ENCODE results near the gene TBC1D5. TPM values are rescaled to one million over a fixed set of nuclear protein-coding genes. Genes with fewer than 3 reads are reported as not detected.
"Not testable (repeated sequence)": the region's sequence is repeated elsewhere in the genome, so short reads cannot be mapped to it uniquely, and the experiment has no call there.

TBC1D5 gene
- total RNA-seq, 1 donor from 2014 or later: 67.7 TPM

DNA sequence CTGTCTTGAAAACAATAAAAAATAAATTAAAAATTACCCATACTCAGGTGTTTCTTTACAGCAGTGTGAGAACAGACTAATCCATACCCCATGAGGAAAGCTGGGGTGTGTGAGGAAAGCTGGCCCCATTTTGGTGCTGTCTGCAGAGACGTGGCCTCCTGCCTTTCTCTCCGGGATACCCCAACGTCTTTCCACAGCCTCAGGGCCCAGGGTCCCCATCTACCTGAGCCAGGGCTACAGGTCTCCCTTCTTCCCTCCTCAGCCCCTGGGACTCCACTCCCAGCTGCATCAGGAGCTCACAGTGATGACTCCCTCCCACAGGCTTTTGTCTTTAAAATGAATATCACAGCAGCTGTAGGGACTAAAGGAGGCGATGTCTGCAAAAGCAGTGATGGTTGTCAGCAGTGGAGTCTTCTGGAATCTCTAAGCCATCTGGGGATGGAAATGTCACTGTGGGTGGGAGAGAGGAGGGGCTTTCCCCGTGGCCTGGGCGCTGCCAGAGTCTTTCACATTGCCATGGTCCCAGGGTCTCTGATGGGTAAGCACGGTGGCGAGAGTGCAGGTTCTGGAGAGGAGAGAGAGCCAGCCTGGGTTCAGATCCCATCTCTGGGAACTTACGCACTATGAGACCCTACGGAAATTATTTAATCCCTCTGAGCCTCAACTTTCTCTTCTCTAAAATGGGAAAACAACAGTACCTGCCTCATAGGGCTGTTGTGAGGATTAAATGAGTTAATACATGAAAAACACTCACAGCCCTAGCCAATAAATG lies 598.4 kb downstream of the TBC1D5 start:
- DNase-seq (ENCODE audit: low read depth, low spot score): no peak

DNA sequence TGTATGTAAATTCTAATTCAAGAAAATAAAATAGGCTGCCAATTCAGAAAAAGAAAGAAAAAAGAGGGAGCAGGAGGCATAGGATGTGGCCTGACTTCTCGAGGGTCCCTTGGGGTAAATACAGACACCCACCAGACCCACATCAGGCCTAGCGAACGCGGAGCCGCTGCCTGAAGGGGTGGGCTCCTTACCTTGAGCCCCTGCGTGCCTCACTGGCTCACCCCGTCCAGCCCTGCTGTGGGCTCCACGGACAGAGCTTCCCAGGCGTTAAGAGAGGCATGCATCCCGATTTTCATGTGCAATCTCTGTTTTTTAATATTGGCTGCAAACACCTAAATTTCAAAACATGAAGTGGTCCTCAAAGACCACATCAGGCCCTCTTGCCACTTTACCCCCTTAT lies 599.9 kb downstream of the TBC1D5 start:
- no peak for DNase-seq (ENCODE audit: low read depth, low spot score)

DNA sequence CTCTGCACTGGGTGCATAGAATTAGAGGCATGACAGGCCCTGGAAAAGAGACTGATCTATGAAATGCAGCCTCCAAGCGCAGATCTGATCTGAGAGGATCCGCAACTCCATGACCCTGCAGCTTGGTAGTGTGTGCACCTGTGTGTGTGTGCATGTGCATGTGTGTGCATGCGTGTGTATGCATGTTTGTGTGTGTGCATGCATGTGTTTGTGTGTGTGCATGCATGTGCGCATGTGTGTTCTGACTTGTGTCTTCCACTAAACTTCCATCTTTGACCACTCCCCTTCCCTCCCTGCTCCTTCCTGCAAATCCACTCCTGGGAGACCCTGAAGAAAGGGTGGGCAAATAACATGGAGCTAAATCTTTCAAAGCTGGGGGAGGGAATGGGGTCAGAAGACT lies 600.7 kb downstream of the TBC1D5 start:
- DNase-seq (ENCODE audit: low read depth, low spot score): no peak

DNA sequence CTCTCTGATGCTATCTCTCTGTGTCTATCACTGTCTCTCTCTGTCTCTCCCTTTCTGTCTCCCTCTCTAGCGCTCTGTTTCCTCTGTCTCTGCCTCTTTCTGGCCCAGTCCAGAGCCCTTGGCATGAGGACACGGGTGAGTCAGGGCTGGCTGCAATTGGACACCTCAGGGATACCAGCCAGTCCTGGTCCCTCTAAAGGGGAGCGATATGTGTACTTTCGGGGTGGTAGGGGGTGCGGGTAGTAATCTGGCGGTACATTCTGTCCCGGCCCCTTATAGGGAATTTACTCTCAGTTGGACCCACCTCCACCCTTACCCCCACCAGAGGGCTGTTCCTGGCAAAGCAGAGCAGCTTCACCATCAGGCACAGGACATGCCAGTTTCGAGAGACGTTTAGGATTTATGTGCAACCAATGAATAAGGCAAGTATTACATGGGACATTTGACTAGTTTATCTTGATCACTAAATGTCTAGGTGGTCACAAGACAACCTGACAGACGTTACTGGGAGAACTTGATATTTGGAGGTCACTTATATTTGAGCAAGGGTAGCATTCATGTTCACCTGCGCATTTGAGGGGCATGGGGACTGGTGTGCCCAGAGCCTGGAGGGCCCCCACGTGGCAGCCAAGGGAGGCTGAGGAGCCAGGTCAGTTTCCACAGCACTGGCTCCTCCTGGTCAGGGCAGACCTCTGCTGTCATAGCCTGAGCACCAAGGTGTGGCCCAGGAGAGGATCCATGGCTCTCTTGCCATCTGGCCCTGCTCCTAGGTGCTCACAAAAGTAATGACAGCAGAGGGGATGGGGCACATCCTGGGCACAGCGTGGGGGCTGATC lies 601.5 kb downstream of the TBC1D5 start:
- DNase-seq (ENCODE audit: low read depth, low spot score): no peak

DNA sequence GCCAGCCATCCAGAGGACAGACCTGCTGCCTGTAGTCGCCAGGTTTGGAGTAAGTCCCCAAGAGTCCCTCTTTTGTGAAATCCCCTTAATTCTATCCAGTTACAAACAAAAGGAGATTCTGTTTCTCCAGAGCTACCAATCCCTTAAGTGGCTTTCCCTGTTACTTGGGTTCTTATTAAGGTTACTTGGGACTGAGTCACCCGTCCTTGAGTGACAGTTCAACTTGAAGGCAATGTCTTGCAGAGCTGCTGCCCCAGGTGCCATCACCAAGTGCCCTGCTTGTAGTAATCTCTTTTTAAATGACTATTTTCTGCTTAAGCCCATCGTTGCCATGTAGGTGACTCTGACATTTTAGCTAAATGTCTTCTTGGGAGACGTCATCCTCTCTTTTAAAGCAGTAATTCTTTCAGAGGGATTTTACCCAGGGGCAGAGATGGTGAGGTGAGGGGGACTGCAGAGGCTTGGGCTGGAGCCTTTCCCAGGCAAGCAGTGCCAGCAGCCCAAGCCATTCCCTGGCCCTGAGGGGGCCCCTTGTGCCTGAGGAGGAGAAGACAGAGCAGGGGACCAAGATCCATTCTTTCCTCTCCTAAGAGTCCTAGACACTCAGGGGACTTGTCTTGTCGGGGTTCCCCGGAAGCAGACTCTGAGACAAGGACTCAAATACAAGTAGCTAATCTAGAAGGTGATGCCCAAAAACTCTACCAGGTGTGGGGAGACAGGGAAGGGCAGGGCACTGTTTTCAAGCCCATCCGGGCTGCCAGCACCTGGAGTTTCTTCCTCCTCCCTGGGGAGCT lies 604.0 kb downstream of the TBC1D5 start:
- no peak for DNase-seq (ENCODE audit: low read depth, low spot score)

DNA sequence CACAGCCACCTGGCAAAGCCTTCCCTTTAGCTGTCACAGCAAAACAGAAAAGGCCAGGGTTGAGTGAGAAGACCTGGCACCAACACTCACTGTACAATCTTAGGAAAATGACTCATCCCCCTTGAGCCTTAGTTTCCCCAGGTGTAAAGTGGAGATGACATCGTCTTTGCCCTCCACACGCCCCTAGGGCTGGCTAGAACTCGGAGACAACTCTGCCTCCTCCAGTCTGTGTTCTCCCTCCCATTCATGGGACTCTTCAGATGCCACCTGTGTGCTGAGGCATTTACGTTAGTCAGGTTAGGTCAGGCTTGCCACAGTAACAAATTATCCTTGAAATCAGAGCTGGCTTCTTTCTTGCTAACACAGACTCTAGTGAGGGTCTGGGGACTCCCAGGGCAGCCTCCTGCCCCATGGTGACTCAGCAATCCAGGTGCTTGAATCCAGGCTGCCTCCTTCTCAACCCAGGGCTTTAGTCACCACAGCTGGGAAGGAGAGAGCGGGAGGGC lies 605.1 kb downstream of the TBC1D5 start:
- no peak for DNase-seq (ENCODE audit: low read depth, low spot score)

DNA sequence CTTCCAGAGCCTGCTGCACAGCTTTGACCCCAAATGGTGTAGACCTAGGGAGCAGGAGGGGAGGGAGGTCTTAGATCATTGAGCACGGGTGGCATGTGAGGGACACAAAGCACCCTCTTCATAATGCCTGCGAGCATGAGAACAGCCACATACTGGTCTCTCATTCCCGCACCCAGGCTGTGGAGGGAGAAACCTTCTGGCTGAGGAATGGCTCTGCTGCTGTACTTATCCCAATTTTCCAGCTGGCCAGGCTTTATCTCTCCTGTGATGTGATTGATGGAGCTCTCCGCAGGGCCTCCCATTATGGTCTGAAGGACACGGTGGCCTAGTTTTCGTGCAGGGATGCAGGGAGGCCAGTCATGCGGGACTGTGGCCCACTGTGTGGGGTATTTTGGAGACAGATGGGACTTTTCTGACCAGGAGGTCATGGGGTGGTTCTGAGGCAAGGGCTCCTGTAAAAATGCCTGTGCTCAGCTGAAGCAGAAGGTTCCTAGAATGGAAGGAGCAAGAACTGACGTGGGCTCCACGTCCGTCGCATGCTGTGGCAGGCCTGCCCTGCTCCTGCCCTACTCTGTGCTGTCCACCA lies 606.2 kb downstream of the TBC1D5 start:
- DNase-seq (ENCODE audit: low read depth, low spot score): no peak

DNA sequence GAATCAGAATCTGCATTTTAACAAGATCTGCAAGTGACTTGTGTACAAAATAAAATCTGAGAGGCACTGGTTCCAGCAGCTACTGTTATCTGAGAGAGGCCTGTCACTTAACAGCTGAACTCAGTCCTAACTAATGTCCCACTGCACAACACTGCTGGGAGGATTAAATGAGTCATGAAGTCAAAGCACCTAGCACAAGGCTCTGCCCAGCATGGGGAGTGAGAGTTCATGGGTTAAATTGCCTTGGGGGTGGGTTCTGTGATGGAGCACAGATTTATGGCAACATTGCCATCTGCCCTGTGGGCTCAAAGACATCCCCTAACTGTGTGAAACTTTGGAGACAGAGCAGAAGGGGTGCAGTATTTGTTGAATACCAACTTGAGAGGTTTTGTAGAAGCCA lies 606.7 kb downstream of the TBC1D5 start:
- DNase-seq (ENCODE audit: low read depth, low spot score): no peak

DNA sequence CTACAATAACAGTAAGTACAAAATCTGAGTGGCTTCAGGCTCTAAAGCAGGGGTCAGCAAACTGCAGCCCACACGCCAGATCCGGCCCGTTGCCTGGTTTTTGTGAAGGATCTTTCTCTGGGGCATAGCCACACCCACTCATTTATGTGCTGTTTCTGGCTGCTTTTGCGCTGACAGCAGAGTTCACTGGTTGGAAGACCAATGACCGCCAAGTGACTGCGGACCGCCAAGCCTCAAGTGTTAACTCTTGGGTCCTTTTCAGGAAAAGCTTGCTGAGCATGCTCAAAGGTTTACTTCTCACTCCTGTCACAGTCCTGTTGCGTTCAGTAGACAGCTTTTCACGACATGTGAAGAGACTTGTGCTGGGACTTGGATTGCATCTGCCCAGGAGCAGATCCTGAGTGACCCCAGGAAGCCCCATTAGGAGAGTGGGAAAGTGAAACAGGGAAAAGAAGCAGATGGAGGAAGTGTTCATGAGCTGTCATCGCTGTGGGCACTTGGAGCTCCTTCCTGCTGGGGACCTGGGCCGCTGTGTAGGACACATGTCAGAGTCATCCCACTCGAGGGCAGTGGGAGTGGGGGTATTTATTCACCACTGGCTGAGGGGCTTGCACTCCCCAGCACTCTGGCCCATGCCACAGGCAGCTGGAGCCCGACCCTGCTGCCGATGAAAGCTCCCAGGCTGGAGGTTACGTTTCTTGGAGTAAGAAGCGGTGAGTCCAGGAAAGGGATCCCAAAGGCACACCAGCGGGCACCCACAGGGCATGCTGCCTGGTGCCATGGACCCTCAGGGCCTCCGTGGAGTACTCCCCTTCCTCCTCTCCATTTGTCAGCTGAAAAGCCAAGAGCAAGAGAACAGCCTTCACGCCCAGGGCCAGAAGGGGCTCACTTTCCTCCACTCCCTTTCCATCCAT lies 608.5 kb downstream of the TBC1D5 start:
- no peak for DNase-seq (ENCODE audit: low read depth, low spot score)

DNA sequence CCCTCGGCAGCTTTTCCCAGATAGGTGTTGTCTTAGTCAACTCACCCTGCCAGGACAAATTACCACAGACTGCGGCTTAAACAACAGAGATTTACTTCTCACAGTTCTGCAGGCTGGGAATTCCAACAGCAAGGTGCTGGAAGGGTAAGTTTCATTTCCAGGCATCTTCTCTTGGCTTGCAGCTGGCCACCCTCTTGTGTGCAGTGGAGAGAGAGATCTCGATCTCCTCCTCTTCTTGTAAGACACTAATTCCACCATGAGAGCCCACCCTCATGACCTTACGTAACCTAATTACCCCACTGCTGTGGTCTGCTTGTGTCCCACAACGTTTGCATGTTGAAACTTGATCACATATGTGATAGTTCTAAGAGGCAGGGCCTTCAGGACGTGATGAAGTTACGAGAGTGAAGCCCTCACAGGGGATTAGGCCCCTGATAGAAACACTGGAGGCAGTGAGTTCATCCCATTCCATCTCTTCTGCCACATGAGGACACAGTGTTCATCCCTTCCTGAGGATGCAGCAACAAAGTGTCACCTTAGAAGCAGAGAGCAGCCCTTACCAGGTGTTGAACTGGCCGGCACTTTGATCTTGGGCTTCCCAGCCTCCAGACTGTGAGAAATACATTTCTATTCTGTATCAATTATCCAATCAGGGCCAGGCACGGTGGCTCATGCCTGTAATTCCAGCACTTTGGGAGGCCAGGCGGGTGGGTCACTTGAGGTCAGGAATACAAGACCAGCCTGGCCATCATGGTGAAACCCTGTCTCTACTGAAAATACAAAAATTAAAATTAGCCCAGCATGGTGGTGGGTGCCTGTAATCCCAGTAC lies 609.9 kb downstream of the TBC1D5 start:
- no peak for DNase-seq (ENCODE audit: low read depth, low spot score)

DNA sequence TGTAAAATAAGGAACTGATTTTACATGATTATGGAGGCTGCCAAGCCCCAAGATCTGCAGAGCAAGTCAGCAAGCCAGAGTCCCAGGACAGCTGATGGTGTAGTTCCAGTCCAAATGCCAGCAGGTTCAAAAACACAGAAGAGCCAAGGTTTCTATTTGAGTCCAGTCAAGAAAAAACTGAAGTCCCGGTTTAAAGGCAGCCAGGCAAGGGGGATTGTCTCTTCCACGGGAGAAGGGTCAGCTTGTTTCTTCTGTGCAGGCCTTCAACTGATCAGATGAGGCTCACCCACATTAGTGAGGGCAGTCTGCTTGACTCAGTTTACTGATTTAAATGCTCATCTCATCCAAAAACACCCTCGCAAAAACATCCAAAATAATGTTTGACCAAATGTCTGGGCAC lies 611.5 kb downstream of the TBC1D5 start:
- no peak for DNase-seq (ENCODE audit: low read depth, low spot score)

DNA sequence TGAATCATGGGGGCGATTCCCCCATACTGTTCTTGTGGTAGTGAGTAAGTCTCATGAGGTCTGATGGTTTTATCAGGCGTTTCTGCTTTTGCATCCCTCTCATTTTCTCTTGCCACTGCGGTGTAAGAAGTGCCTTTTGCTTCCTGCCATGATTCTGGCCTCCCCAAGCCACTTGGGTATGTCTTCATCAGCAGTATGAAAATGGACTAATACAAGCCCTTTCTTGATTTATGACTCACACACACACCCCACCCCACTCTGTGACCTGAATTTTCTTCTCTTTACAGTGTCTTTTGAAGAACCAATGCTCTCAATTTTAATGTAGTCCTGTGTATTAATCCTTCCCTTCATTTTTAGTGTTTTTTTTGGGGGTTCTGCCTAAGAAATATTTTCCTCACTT lies 612.9 kb downstream of the TBC1D5 start:
- no peak for DNase-seq (ENCODE audit: low read depth, low spot score)

DNA sequence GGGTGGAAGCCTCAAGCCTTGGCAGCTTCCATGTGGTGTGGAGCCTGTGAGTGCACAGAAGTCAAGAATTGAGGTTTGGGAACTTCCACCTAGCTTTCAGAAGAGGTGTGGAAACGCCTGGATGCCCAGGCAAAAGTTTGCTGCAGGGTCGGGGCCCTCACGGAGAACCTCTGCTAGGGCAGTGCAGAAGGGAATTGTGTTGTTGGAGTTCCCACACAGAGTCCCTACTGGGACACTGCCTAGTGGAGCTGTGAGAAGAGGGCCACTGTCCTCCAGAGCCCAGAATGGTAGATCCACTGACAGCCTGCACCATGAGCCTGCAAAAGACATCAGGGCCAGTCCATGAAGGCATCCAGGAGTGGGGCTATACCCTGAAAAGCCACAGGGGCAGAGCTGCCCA lies 613.8 kb downstream of the TBC1D5 start:
- not testable (repeated sequence) for DNase-seq (ENCODE audit: low read depth, low spot score)

DNA sequence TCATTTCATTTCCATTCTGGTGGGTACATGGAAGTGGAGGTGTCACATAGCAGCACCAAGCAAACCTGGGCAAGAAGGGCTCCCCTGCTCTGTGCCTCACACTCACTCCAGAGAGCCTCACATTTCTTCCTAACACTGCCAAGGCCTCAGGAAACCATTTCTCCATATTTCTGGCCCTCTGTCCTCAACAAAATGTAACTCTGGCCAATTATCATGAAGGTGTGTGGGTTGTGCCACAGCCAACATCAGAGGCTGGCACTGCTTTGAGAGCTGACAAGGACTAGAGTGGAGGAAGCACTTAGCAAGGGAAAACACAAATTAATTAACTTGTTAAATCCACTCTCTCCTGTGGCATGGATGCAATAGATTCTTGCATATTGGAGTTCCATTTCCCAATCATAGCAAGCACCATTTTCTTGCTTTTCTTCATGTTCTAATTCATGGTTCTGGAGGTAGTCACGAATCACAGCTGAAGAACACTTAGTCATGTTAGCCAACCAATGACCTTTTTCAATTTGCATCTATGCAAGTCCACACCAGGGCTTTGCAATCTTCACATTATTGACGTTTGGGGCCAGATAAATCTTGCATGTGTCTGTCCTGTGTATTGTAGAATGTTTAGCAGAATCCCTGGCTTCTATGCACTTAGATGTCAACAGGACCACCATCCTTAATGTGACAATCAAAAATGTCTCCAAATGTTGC lies 616.5 kb downstream of the TBC1D5 start:
- DNase-seq (ENCODE audit: low read depth, low spot score): no peak

DNA sequence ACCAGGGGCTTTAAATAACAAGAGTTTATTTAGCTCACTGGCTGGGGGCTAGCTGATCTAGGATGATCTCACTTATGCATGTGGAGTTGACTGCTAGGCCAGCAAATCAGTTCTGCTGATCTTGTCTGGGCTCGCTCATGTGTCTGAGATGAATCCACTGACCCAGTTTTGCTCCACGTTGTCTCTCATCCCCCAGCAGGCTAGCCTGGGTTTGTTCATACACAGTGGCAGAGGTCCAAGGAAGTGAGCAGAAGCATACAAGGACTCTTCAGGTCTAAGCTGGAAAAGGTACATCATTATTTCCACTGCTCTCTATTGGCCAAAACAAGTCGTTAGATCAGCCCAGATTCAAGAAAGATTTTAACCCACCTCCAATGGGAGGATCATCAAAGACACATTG lies 619.7 kb downstream of the TBC1D5 start:
- DNase-seq (ENCODE audit: low read depth, low spot score): no peak

DNA sequence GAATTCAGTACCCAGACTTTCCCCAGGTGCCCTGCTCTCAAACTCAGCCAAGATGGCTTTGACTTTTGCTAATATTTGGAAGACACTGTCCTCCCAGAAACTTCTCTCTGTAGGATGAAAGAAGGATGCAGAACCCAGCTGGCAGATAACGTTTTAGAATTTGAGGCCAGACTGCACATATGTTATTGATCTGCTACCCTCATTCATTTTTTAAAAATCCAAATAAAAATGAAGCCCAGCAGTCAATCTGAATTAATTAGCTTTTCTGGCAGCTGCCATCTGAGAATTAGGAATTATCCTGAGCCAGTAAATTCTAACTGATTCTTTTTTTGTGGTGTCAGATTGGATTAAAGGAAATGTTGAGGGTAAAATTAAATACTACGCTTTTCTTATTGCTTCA lies 621.1 kb downstream of the TBC1D5 start:
- no peak for DNase-seq (ENCODE audit: low read depth, low spot score)

DNA sequence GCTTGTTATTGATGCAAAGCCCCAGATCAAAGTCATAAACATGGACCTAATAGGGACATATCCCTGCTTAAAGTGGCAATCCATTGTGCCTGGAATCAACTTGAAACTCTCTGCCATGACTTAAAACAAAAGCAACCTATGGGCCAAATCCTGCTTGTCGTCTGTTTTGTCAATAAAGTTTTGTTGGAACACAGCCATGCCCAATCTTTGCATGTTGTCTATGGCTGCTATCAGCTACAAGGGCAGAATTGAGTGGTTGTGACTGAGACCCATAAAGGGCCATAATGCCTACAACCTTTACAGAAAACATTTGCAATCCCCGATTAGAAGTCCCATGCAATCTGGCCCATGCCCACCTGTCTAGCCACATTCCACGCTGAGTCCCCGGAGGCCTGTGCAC lies 622.3 kb downstream of the TBC1D5 start:
- no peak for DNase-seq (ENCODE audit: low read depth, low spot score)

DNA sequence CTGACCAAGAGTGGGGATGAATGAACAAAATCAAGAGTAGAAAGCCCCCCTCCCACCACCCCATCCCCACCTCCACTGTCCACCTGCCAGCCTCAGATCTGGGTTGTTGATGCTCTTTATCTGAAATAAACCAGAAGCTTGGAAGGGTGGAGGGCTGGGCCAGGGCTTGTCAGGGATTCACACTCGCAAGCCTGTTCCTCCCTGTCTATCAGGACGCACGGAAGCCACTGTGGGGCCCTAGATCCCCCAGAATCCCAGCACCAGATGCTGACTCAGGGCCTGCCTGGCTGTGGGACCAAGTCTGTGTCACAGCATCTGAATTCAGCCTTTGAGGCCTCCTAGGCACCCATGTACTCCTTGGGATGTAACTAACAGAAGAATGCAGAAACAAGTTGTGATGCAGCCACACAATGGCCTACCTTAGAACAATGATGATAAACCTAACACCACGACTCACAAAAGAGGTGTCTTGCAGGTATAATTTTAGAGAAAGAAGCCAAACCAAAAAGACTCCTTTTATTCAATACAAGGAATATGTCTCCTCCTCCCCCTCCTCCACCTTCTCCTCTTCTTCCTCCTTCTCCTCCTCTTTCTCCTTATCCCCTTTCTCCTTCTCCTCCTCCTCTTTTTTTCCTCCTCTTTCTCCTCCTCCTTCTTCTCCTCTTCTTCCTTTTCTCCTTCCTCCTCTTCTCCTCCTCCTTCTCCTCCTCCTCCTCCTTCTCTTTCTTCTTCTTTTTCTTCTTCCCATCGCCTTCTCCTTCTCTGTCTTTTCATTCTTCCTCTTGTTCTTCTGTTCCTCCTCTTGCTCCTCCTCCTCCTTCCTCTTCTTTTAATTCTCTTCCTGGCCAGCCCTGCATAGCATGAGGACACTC lies 623.0 kb downstream of the TBC1D5 start:
- DNase-seq (ENCODE audit: low read depth, low spot score): no peak

Data from pulmonary artery endothelial cell (primary cell).